Lower lobe of right lung (tissue), 2 donors: ENCODE measurements around the gene RSKR. TPM values are rescaled to one million over a fixed set of nuclear protein-coding genes. Genes with fewer than 3 reads are reported as not detected.

Source experiments
- ATAC-seq, 2 donors: fragments of 200-7000 bp; cut with Tn5 transposase; one replicate each; pipeline ENCODE4 v1.9.1; 2020 to 2022; ENCODE audit warnings: mild to moderate bottlenecking in 2 of 2, moderate library complexity in 2 of 2
- DNase-seq: peaks from one replicate; pipeline ENCODE4 v3.0.0-alpha.2; 2020
- H3K27ac ChIP-seq: fragments of 200-600 bp; one replicate; pipeline ENCODE4 v1.8.0; 2022
- H3K27me3 ChIP-seq: fragments of 200-600 bp; one replicate; pipeline ENCODE4 v1.8.0; 2022; ENCODE audit warnings: low read depth
- H3K36me3 ChIP-seq: fragments of 200-600 bp; one replicate; pipeline ENCODE4 v1.8.0; 2022; ENCODE audit warnings: mild to moderate bottlenecking
- H3K4me1 ChIP-seq: fragments of 200-600 bp; one replicate; pipeline ENCODE4 v1.8.0; 2022
- H3K4me3 ChIP-seq: fragments of 200-600 bp; one replicate; pipeline ENCODE4 v1.8.0; 2022; ENCODE audit warnings: mild to moderate bottlenecking
- H3K9me3 ChIP-seq: fragments of 200-600 bp; one replicate; pipeline ENCODE4 v1.8.0; 2022
- CTCF ChIP-seq: fragments of 200-600 bp; IDR thresholded peaks from one replicate; pipeline ENCODE4 v1.8.0; 2022; ENCODE audit warnings: antibody characterized with exemption, mild to moderate bottlenecking
- intact Hi-C: fragments of 100-400 bp; cut with DNase I; formaldehyde crosslinking; loops from one replicate; pipeline ENCODE4 v1.11.0; 2022
- total RNA-seq: library from RNA; stranded (reverse); fragmentation: NEBNext Ultra II Directional; extraction: Animal tissue kit (Norgen Biotek cat#: 25700); gene quantifications from one replicate; pipeline ENCODE4 v1.2.1, GENCODE V29; 2021
- donor health status: DM: no; HTN: yes; CAD: no; lungs with severe emphysema.

Gene RSKR
- total RNA-seq, 1 donor from 2014 or later = 14.1 TPM

- DNase-seq (no peak), ATAC-seq (no peak)
- no peaks in the 10 kb centered on the region for H3K27me3 ChIP-seq
- H3K36me3 ChIP-seq = peaks cover 5% of the 10 kb centered on the region
- no peak overlapping the region for H3K4me3 ChIP-seq
- no peaks in the 10 kb centered on the region for H3K9me3 ChIP-seq
- no peaks in the 10 kb centered on the region for H3K4me1 ChIP-seq
- no peak for TF ChIP-seq CTCF
- no peak overlapping the region for H3K27ac ChIP-seq
- intact Hi-C loops = no loop called here
Measured at GRCh38 chr17:28585851-28586250, 28.1 kb downstream of the RSKR start.

DNA sequence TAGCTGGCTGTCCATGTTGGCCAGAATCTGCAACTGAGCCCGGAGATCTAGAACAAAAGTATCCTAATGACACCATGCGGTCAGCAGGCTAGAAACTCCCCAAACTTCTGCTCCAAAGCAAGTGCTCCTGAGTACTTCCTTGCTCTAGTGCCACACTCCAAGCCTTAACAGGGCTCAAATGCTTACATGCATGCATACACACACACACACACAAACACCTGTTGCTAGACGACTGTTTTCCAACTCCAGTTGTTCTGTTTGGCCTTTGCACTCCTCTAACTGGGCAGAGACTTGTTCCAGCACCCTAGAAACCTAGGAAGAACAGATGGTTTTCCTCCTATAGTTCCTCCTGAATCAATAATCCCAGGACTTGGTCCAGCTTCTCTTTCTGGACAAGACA lies 29.6 kb downstream of the RSKR start:
- no peak overlapping the region for H3K27ac ChIP-seq
- no peaks in the 10 kb centered on the region for H3K9me3 ChIP-seq
- no peak overlapping the region for H3K4me3 ChIP-seq
- intact Hi-C loops = no loop called here
- TF ChIP-seq CTCF = no peak
- H3K4me1 ChIP-seq = no peaks in the 10 kb centered on the region
- H3K36me3 ChIP-seq = peaks cover 5% of the 10 kb centered on the region
- ATAC-seq (no peak), DNase-seq (no peak)
- H3K27me3 ChIP-seq = no peaks in the 10 kb centered on the region

DNA sequence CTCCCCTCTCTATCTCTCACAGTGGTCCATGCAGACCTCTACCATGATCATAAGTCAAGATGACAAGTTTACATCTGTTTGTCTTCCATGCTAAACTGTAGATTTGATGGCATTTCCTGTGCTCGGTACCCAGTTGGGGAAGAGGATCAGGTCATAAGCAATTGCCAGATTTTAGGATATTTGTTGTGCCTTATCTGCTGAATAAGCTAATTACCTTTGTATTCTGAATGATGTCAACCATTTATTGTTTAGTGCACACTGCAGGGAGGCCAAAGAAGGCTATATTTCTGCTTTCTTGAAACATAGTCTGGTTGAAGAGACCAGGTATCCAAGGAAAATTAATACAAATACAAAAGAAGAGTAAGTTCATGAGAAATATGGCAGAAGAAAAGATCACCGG lies 31.5 kb downstream of the RSKR start:
- Histone ChIP-seq H3K4me1 (no peaks in the 10 kb centered on the region), H3K9me3 (no peaks in the 10 kb centered on the region), H3K27ac (no peak overlapping the region), H3K27me3 (no peaks in the 10 kb centered on the region), H3K36me3 (peaks cover 5% of the 10 kb centered on the region), H3K4me3 (no peak overlapping the region)
- TF ChIP-seq CTCF = no peak
- ATAC-seq (no peak), DNase-seq (no peak)
- intact Hi-C loops = no loop called here

- intact Hi-C loops = no loop called here
- TF ChIP-seq CTCF = no peak
Measured at GRCh38 chr17:28580959-28581358, 33.0 kb downstream of the RSKR start.

DNA sequence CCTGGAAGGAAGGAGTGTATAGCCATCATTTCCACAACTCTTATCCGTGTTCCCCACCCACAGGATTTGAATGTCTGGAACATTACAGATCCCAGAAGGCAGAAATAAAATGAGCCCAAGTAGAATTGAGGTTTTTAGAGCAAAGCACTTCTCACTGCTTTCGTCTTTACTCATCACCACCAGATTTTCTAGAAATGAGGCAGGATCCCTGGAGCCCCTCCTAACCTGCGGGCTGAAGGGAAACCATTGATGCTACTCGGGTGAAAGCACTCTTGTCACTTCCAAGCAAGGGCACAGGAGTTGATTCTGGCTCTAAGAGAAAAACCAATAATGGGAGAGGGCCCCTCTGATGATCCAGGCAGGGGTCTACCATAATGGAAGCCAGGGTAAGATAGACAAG lies 34.5 kb downstream of the RSKR start:
- H3K9me3 ChIP-seq = no peaks in the 10 kb centered on the region
- H3K27ac ChIP-seq = no peak overlapping the region
- ATAC-seq (no peak), DNase-seq (no peak)
- peaks cover 4% of the 10 kb centered on the region for H3K4me1 ChIP-seq
- no peak overlapping the region for H3K4me3 ChIP-seq
- no peaks in the 10 kb centered on the region for H3K36me3 ChIP-seq
- no peaks in the 10 kb centered on the region for H3K27me3 ChIP-seq
- intact Hi-C loops = no loop called here
- TF ChIP-seq CTCF = no peak

More at GRCh38 chr17:28580959-28581358, 33.0 kb downstream of the RSKR start:
- no peak for DNase-seq
- Histone ChIP-seq H3K4me1 (peaks cover 3% of the 10 kb centered on the region), H3K27ac (no peak overlapping the region), H3K4me3 (no peak overlapping the region), H3K27me3 (no peaks in the 10 kb centered on the region), H3K36me3 (peaks cover 5% of the 10 kb centered on the region), H3K9me3 (no peaks in the 10 kb centered on the region)
- ATAC-seq = no peak
